ENCODE data around the gene CDC34. TPM values are rescaled to one million over a fixed set of nuclear protein-coding genes. Genes with fewer than 3 reads are reported as not detected.
A peak's percentile ranks its signal among the peaks of the same experiment; 100 is the strongest.

The CDC34 gene
- total and polyA plus RNA-seq, 2 of the 8 experiments (the other 6 are each of a cell fraction or from before 2014, with no cell fraction given) = 95.9 to 129 TPM

- DNase-seq (ENCODE audit: low read depth in 1 of 2, low spot score in 2 of 2) (peak; percentile 92 to 94), FAIRE-seq (peak; percentile 91)
- Histone ChIP-seq H3K4me1 (replicated peaks in 1 of 4; ENCODE audit: control insufficient read depth in 3 of 4, insufficient read depth in 4 of 4, low read length in 3 of 4) (peaks cover 0 to 12% (median 8%) of the 10 kb centered on the region in 4 experiments; a peak in 5 of 7 replicates), H3K36me3 (ENCODE audit: control insufficient read depth in 2 of 4, insufficient read depth in 4 of 4, low read length in 3 of 4) (no peaks in the 10 kb centered on the region), H3K23me2 (ENCODE audit: low read depth, low read length) (peaks cover 8% of the 10 kb centered on the region; the same call in 1 of the 2 replicates), H4K20me1 (replicated peaks in 1 of 2; ENCODE audit: control insufficient read depth in 1 of 2, insufficient read depth in 2 of 2, low read length in 2 of 2) (peaks cover 0 to 4% of the 10 kb centered on the region in 2 experiments), H3K23ac (ENCODE audit: insufficient read length) (no peak overlapping the region), H2BK120ac (replicated peaks; ENCODE audit: low read depth, low read length) (no peak overlapping the region), H2BK20ac (ENCODE audit: low read length) (no peak overlapping the region), H2AFZ (ENCODE audit: low read length) (peak overlapping the region; percentile 81; the same call in 1 of the 2 replicates), H3K79me2 (ENCODE audit: control insufficient read depth in 1 of 2, insufficient read depth in 2 of 2, low read length in 2 of 2) (no peaks in the 10 kb centered on the region), H3K4ac (replicated peaks; ENCODE audit: insufficient read length, low read depth, low read length) (peak overlapping the region; percentile 53), H3K18ac (ENCODE audit: extremely low read depth, low read length) (peak overlapping the region; percentile 100), H3K14ac (ENCODE audit: insufficient read length) (no peak overlapping the region), H3K79me1 (ENCODE audit: low read depth, low read length) (no peaks in the 10 kb centered on the region), H2BK5ac (ENCODE audit: low read depth, low read length) (peak overlapping the region; percentile 99), H3K4me2 (ENCODE audit: insufficient read depth in 1 of 2, low read depth in 2 of 2, low read length in 2 of 2) (peak overlapping the region; percentile 34 to 97), H2BK15ac (ENCODE audit: low read length) (peak overlapping the region; percentile 94; the same call in 1 of the 2 replicates), H2AK5ac (ENCODE audit: low read depth, low read length) (no peak overlapping the region), H2BK12ac (ENCODE audit: low read depth, low read length) (peak overlapping the region; percentile 100), H3K9ac (replicated peaks in 1 of 4; ENCODE audit: extremely low read depth in 1 of 4, low read depth in 3 of 4, low read length in 3 of 4) (peak overlapping the region; percentile 66 to 85 (median 82)), H3K56ac (replicated peaks; ENCODE audit: insufficient read length, low read depth, low read length) (peak overlapping the region; percentile 54), H3K9me3 (ENCODE audit: insufficient read depth in 2 of 2, low read depth in 1 of 2, low read length in 1 of 2) (no peaks in the 10 kb centered on the region; a peak in 2 of 4 replicates), H4K8ac (ENCODE audit: extremely low read depth, insufficient read depth, low read length) (peak overlapping the region; percentile 98), H4K5ac (ENCODE audit: insufficient read length, low read depth, low read length) (peak overlapping the region; percentile 95), H3K4me3 (ENCODE audit: extremely low read depth in 1 of 4, insufficient read depth in 2 of 4, low read depth in 3 of 4, low read length in 4 of 4) (peak overlapping the region; percentile 79 to 86 (median 80)), H3K27ac (ENCODE audit: low read depth, low read length) (peak overlapping the region; percentile 97), H4K91ac (replicated peaks; ENCODE audit: insufficient read length, low read length) (peak overlapping the region; percentile 87), H3K27me3 (replicated peaks in 1 of 4; ENCODE audit: control insufficient read depth in 3 of 4, extremely low read depth in 1 of 4, insufficient read depth in 3 of 4, low read length in 3 of 4) (no peaks in the 10 kb centered on the region; a peak in 2 of 7 replicates)
- 7% methylated on average over 39 of the region's 48 CpGs; no CpG with 5 or more reads in 1 of the 2 experiments for WGBS, 2 experiments (ENCODE audit: extremely low coverage in 1 of 2, insufficient coverage in 1 of 2, insufficient read length in 1 of 2, insufficient replicate concordance in 2 of 2, low coverage in 1 of 2, low lambda C conversion rate in 2 of 2, missing lambda C conversion rate in 1 of 2)
- POLR2A ChIA-PET (ENCODE audit: partially characterized antibody) = interaction anchor here (0.8 to 2.1 kb wide), 6 partner anchors 9 to 27 kb away, joined by 3 to 6 read pairs (median 4); no protein-coding TSS in a partner anchor
- CTCF ChIA-PET (ENCODE audit: partially characterized antibody) = interaction anchor here (0.6 to 3.6 kb wide), 21 partner anchors 9 to 478 kb away, joined by 3 to 20 read pairs (median 3); partner anchors contain the start of genes CDC34, MADCAM1 and WDR18
- no peak for TF ChIP-seq RBBP5 (IDR thresholded peaks at IDR 0.05; ENCODE audit: borderline replicate concordance, low read depth, low read length)
- no peak for TF ChIP-seq RNF2 (IDR thresholded peaks at IDR 0.05; ENCODE audit: borderline replicate concordance, low read depth, low read length, missing control alignments, poor library complexity, severe bottlenecking)
- TF ChIP-seq FOSL1 (IDR thresholded peaks at IDR 0.05; ENCODE audit: insufficient read depth, low read depth, low read length) = no peak
- no peak for TF ChIP-seq SUZ12 (IDR thresholded peaks at IDR 0.05; ENCODE audit: low read length)
- no peak for TF ChIP-seq ATF3 (IDR thresholded peaks at IDR 0.05; ENCODE audit: insufficient read depth, low read depth, low read length)
Measured at GRCh38 chr19:506404-507285, 24.9 kb upstream of the CDC34 start.

All from H1 (cell line).